Spleen (tissue), 7 donors: ENCODE measurements around the gene MUC4.

ENCODE experiments used
- CTCF ChIP-seq, 11 experiments: fragments of 200-600 bp in 7 of 11; fragments of 450-650 bp in 4 of 11; sonication (generic) in 4 of 11; IDR thresholded peaks in 8 of 11; conservative IDR thresholded peaks in 3 of 11; 1 replicate in 7 of 11; 2 replicates in 4 of 11; pipeline versions ENCODE4 v1.4.0 to v1.8.0; 2016 to 2021; ENCODE audit warnings: antibody characterized with exemption in 11 of 11, inconsistent platforms in 4 of 11, mild to moderate bottlenecking in 1 of 11
- POLR2A ChIP-seq, 3 donors: fragments of 450-650 bp; IDR thresholded peaks; one replicate each; pipeline ENCODE4 v1.5.1; 2017; ENCODE audit warnings: antibody characterized with exemption in 3 of 3, mild to moderate bottlenecking in 1 of 3
- POLR2AphosphoS5 ChIP-seq, 3 donors: sonication (generic); formaldehyde crosslinking; IDR thresholded peaks; one replicate each; pipeline ENCODE4 v1.5.1; 2017; ENCODE audit warnings: antibody characterized with exemption in 3 of 3
- donor health status: DM: no; HTN: no; CAD: no; lungs with moderate emphysema.
- donor health status: DM: no; HTN: no; CAD: no.
- donor health status: DM: no; HTN: no; CAD: no.

GRCh38 chr3:195839260-195840010 is 27.7 kb upstream of the MUC4 start:
- TF ChIP-seq POLR2AphosphoS5 (IDR thresholded peaks at IDR 0.05) (no peak), POLR2A (IDR thresholded peaks at IDR 0.05) (no peak), CTCF (IDR thresholded peaks at IDR 0.05 in 8 of 11, conservative IDR thresholded peaks at IDR 0.05 in 3 of 11) (no peak)
